HEK293 (cell line): ENCODE results near the gene RPTN.

Experiments
- CTCF ChIA-PET: fragments of 350-600 bp; formaldehyde crosslinking; extraction: SDS; loops from one replicate; lab custom pipeline; 2021; ENCODE audit warnings: antibody characterized with exemption; lab: Yijun Ruan, JAX
- POLR2A ChIA-PET: fragments of 300-600 bp; formaldehyde crosslinking; extraction: SDS; loops from one replicate; lab custom pipeline; 2020; ENCODE audit warnings: antibody characterized with exemption, inconsistent platforms; lab: Yijun Ruan, JAX
- H3K27ac ChIP-seq: fragments of 200-500 bp; sonication (Bioruptor generic); 2 replicates; pipeline ENCODE4 v1.5.1; 2014; ENCODE audit warnings: low read depth, low read length, control low read depth, inconsistent platforms; ENCODE audit errors: extremely low read depth
- H3K36me3 ChIP-seq, 2 experiments: fragments of 200-500 bp in 1 of 2; sonication (Bioruptor generic) in 1 of 2; 1 replicate in 1 of 2; 2 replicates in 1 of 2; pipeline ENCODE4 v1.5.1; 2014 to 2017; ENCODE audit warnings: inconsistent platforms in 2 of 2, low read length in 2 of 2; ENCODE audit not compliant: control insufficient read depth in 2 of 2, insufficient read depth in 1 of 2
- H3K4me1 ChIP-seq: fragments of 200-500 bp; sonication (Bioruptor generic); 2 replicates; pipeline ENCODE4 v1.5.1; 2014; ENCODE audit warnings: mild to moderate bottlenecking, low read length, inconsistent platforms; ENCODE audit not compliant: control insufficient read depth, insufficient read depth
- H3K4me3 ChIP-seq: 2 replicates; pipeline ENCODE4 v1.5.1; 2011; ENCODE audit warnings: low read depth, mild to moderate bottlenecking, control low read depth, low read length, moderate library complexity
- H3K9me3 ChIP-seq: fragments of 200-500 bp; sonication (Bioruptor generic); 2 replicates; pipeline ENCODE4 v1.5.1; 2014; ENCODE audit warnings: low read depth, low read length, inconsistent platforms; ENCODE audit not compliant: control insufficient read depth, insufficient read depth
- EGR2 ChIP-seq: fragments of 450-650 bp; formaldehyde crosslinking; IDR thresholded peaks from 2 replicates; pipeline ENCODE4 v1.5.1; 2016; ENCODE audit warnings: low read depth, missing biosample characterization, missing genetic modification characterization
- GLIS1 ChIP-seq: fragments of 450-650 bp; formaldehyde crosslinking; IDR thresholded peaks from 2 replicates; pipeline ENCODE4 v1.5.1; 2016; ENCODE audit warnings: missing biosample characterization, missing genetic modification characterization
- KLF1 ChIP-seq: fragments of 450-650 bp; formaldehyde crosslinking; IDR thresholded peaks from 2 replicates; pipeline ENCODE4 v1.5.1; 2016; ENCODE audit warnings: missing biosample characterization, missing genetic modification characterization
- KLF16 ChIP-seq: fragments of 450-650 bp; formaldehyde crosslinking; IDR thresholded peaks from 2 replicates; pipeline ENCODE4 v1.5.1; 2017; ENCODE audit warnings: missing biosample characterization, missing genetic modification characterization
- KLF7 ChIP-seq: fragments of 450-650 bp; formaldehyde crosslinking; IDR thresholded peaks from 2 replicates; pipeline ENCODE4 v1.5.1; 2016; ENCODE audit warnings: missing biosample characterization, missing genetic modification characterization, borderline replicate concordance
- OVOL3 ChIP-seq: fragments of 450-650 bp; formaldehyde crosslinking; IDR thresholded peaks from 2 replicates; pipeline ENCODE4 v1.5.1; 2016; ENCODE audit warnings: missing biosample characterization, missing genetic modification characterization
- SETDB1 ChIP-seq: IDR thresholded peaks from one replicate; pipeline ENCODE4 v1.6.1; 2017; ENCODE audit warnings: mild to moderate bottlenecking, low read length, moderate library complexity, mixed read lengths; ENCODE audit not compliant: insufficient read length
- SP2 ChIP-seq: fragments of 450-650 bp; formaldehyde crosslinking; IDR thresholded peaks from 2 replicates; pipeline ENCODE4 v1.5.1; 2016; ENCODE audit warnings: missing biosample characterization, missing genetic modification characterization
- WT1 ChIP-seq: fragments of 450-650 bp; formaldehyde crosslinking; IDR thresholded peaks from 2 replicates; pipeline ENCODE4 v1.5.1; 2016; ENCODE audit warnings: missing biosample characterization, missing genetic modification characterization
- ZBTB6 ChIP-seq: fragments of 450-650 bp; formaldehyde crosslinking; IDR thresholded peaks from 2 replicates; pipeline ENCODE4 v1.5.1; 2017; ENCODE audit warnings: missing biosample characterization, missing genetic modification characterization
- ZFP41 ChIP-seq: fragments of 450-650 bp; formaldehyde crosslinking; IDR thresholded peaks from 2 replicates; pipeline ENCODE4 v1.5.1; 2016; ENCODE audit warnings: missing biosample characterization, missing genetic modification characterization, borderline replicate concordance
- ZNF132 ChIP-seq: fragments of 450-650 bp; formaldehyde crosslinking; IDR thresholded peaks from 2 replicates; pipeline ENCODE4 v1.5.1; 2017; ENCODE audit warnings: missing biosample characterization, missing genetic modification characterization, borderline replicate concordance
- ZNF175 ChIP-seq: fragments of 450-650 bp; formaldehyde crosslinking; IDR thresholded peaks from 2 replicates; pipeline ENCODE4 v1.5.1; 2016; ENCODE audit warnings: missing biosample characterization, missing genetic modification characterization
- ZNF223 ChIP-seq: fragments of 450-650 bp; formaldehyde crosslinking; IDR thresholded peaks from 2 replicates; pipeline ENCODE4 v1.5.1; 2016; ENCODE audit warnings: missing biosample characterization, missing genetic modification characterization
- ZNF26 ChIP-seq: fragments of 450-650 bp; formaldehyde crosslinking; IDR thresholded peaks from 2 replicates; pipeline ENCODE4 v1.5.1; 2016; ENCODE audit warnings: missing biosample characterization, missing genetic modification characterization
- ZNF266 ChIP-seq: fragments of 450-650 bp; formaldehyde crosslinking; IDR thresholded peaks from 2 replicates; pipeline ENCODE4 v1.5.1; 2016; ENCODE audit warnings: missing biosample characterization, missing genetic modification characterization, low read depth
- ZNF366 ChIP-seq: fragments of 450-650 bp; formaldehyde crosslinking; conservative IDR thresholded peaks from 2 replicates; pipeline ENCODE4 v1.5.1; 2016; ENCODE audit warnings: missing biosample characterization, missing genetic modification characterization
- ZNF473 ChIP-seq: fragments of 450-650 bp; formaldehyde crosslinking; IDR thresholded peaks from 2 replicates; pipeline ENCODE4 v1.5.1; 2017; ENCODE audit warnings: missing biosample characterization, missing genetic modification characterization
- ZNF488 ChIP-seq: fragments of 450-650 bp; formaldehyde crosslinking; IDR thresholded peaks from 2 replicates; pipeline ENCODE4 v1.5.1; 2016; ENCODE audit warnings: missing biosample characterization, missing genetic modification characterization
- ZNF518A ChIP-seq: fragments of 450-650 bp; formaldehyde crosslinking; conservative IDR thresholded peaks from 2 replicates; pipeline ENCODE4 v1.5.1; 2016; ENCODE audit warnings: low read depth, missing biosample characterization, missing genetic modification characterization
- ZNF544 ChIP-seq: fragments of 450-650 bp; formaldehyde crosslinking; IDR thresholded peaks from 2 replicates; pipeline ENCODE4 v1.5.0; 2017; ENCODE audit warnings: missing biosample characterization, missing genetic modification characterization
- ZNF561 ChIP-seq: fragments of 450-650 bp; IDR thresholded peaks from 2 replicates; pipeline ENCODE4 v1.5.1; 2018; ENCODE audit warnings: missing biosample characterization, missing genetic modification characterization, borderline replicate concordance
- ZNF585B ChIP-seq: fragments of 450-650 bp; formaldehyde crosslinking; IDR thresholded peaks from 2 replicates; pipeline ENCODE4 v1.5.1; 2016; ENCODE audit warnings: missing biosample characterization, missing genetic modification characterization
- ZNF624 ChIP-seq: fragments of 450-650 bp; formaldehyde crosslinking; IDR thresholded peaks from 2 replicates; pipeline ENCODE4 v1.5.1; 2017; ENCODE audit warnings: missing biosample characterization, missing genetic modification characterization
- ZNF660 ChIP-seq: fragments of 450-650 bp; IDR thresholded peaks from 2 replicates; pipeline ENCODE4 v1.5.1; 2018; ENCODE audit warnings: missing biosample characterization, mild to moderate bottlenecking, missing genetic modification characterization
- ZNF677 ChIP-seq: fragments of 450-650 bp; IDR thresholded peaks from 2 replicates; pipeline ENCODE4 v1.5.0; 2018; ENCODE audit warnings: missing biosample characterization, mild to moderate bottlenecking, missing genetic modification characterization, moderate library complexity

The RPTN gene

GRCh38 chr1:152148981-152149380, 10.0 kb downstream of the RPTN start (continued):
- no peak for TF ChIP-seq ZNF585B (tag by site-specific recombination)
- no peak for TF ChIP-seq ZNF132 (tag by site-specific recombination)
- TF ChIP-seq ZNF26 (tag by site-specific recombination): no peak
- no peak for TF ChIP-seq ZNF366 (tag by site-specific recombination)
- no peak for TF ChIP-seq EGR2
- TF ChIP-seq ZNF266 (tag by site-specific recombination): no peak
- no peak for TF ChIP-seq ZNF561 (tag by site-specific recombination)

- Histone ChIP-seq H3K27ac (no peak overlapping the region), H3K4me1 (no peaks in the 10 kb centered on the region), H3K4me3 (no peak overlapping the region), H3K36me3 (no peaks in the 10 kb centered on the region), H3K9me3 (no peaks in the 10 kb centered on the region)
- no peak for TF ChIP-seq ZNF660 (tag by site-specific recombination)
- no peak for TF ChIP-seq ZNF624 (tag by site-specific recombination)
- TF ChIP-seq SETDB1: peak; percentile 90
- TF ChIP-seq ZNF585B (tag by site-specific recombination): peak; percentile 98
- CTCF ChIA-PET: interaction anchor here (0.6 to 4.8 kb wide), 6 partner anchors 32 to 311 kb away, joined by 3 to 32 read pairs (median 3); no protein-coding TSS in a partner anchor
- POLR2A ChIA-PET: interaction anchor here (0.6 kb wide), 1 partner anchor 40 kb away, joined by 3 read pairs; no protein-coding TSS in a partner anchor
These were observed 11.0 kb downstream of the RPTN start for GRCh38 chr1:152148051-152148450.

- Histone ChIP-seq H3K9me3 (no peaks in the 10 kb centered on the region), H3K36me3 (no peaks in the 10 kb centered on the region), H3K4me3 (no peak overlapping the region), H3K4me1 (no peaks in the 10 kb centered on the region), H3K27ac (no peak overlapping the region)
- POLR2A ChIA-PET: no interaction called here
- TF ChIP-seq ZNF473 (no peak), KLF16 (tag by site-specific recombination) (no peak), ZNF488 (tag by site-specific recombination) (no peak), OVOL3 (tag by site-specific recombination) (no peak), ZNF544 (tag by site-specific recombination) (no peak), ZBTB6 (tag by site-specific recombination) (no peak), SP2 (tag by site-specific recombination) (no peak), WT1 (no peak), ZNF223 (tag by site-specific recombination) (no peak), ZNF175 (tag by site-specific recombination) (no peak), KLF7 (tag by site-specific recombination) (no peak), ZNF677 (tag by site-specific recombination) (no peak), ZFP41 (no peak), SETDB1 (no peak), ZNF518A (tag by site-specific recombination) (no peak), KLF1 (tag by site-specific recombination) (no peak), GLIS1 (no peak), ZNF366 (tag by site-specific recombination) (no peak)
- CTCF ChIA-PET: interaction anchor here (1.2 kb wide), 1 partner anchor 313 kb away, joined by 7 read pairs; no protein-coding TSS in a partner anchor
These were observed 13.3 kb downstream of the RPTN start for GRCh38 chr1:152145769-152146168.
